Epithelial cell of alveolus of lung (primary cell): ENCODE results near the gene PLPP3. TPM values are rescaled to one million over a fixed set of nuclear protein-coding genes. Genes with fewer than 3 reads are reported as not detected.

Experiments
- total RNA-seq: library from RNA; depleted of rRNA; stranded (reverse); fragments of >200 nt; gene quantifications from 2 replicates; pipeline ENCODE4 v1.2.1, GENCODE V29; 2015

PLPP3 gene
- total RNA-seq = 10.6 and 283 TPM in 2 replicates

DNA sequence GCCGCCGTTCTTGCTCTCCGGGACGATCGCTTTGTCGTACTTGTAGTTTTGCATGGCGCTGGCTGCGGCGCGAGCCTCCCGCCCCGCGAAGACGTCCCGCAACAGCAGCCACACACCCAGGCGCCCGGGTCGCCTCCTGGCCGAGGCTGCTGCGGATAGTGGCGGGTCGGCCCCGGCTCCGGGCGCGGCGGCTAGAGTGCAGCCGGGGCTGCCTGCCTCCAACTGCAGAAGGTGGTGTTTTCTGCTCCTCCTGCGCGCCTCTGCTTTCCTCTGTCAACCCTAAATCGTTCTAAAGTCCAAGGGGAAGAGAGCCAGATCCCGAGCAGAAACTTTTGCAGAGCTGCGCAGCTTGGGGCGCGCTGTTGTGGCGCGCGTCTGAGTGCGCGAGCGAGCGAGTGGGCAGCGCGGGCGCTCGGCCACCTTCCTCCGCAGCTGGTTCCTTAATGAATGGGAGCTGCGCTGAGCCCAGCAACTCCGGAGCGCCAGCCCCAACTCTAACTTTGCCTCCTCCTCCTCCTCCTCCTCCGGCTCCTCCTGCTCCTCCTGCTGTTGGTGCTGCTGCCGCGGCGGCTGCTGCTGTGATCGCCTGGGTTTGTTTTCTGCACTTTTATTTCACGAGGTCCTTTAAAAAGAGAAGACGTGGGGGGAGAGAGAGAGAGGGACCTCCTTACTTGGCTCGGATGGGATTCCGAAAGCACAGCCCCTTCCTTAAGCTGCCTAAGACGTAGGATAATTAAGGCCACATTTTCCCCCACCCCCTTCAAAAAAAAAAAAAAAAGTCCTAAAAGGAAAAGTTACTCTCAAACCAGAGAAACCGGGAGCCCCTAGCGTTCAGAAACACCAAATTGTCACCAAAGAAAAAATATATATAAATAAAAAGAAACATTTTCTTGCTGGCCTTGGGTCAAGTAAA is at the start of gene PLPP3:
Gene PLPP3, minus strand, starts transcription at position 601 of the 913 bp plus-strand sequence. Its CDS starts 547 bp downstream, at position 54.

Other genes with a start within 250 kb of the PLPP3 start
- 1.7 and 2.5 TPM in 2 replicates for gene PRKAA2, start 65.8 kb upstream of the PLPP3 start, total RNA-seq
- not detected in 2 replicates for gene FYB2, start 239.8 kb upstream of the PLPP3 start, total RNA-seq